HG02870 (cell line): ENCODE results near the gene KIAA0232.
"Not testable (repeated sequence)": the region's sequence is repeated elsewhere in the genome, so short reads cannot be mapped to it uniquely, and the experiment has no call there.

Source experiments
- ATAC-seq: cut with Tn5 transposase; IDR thresholded peaks from one replicate; pipeline ENCODE4 v1.9.1; 2021; ENCODE audit warnings: mild to moderate bottlenecking, moderate library complexity; ENCODE audit not compliant: unreplicated experiment

KIAA0232 gene

DNA sequence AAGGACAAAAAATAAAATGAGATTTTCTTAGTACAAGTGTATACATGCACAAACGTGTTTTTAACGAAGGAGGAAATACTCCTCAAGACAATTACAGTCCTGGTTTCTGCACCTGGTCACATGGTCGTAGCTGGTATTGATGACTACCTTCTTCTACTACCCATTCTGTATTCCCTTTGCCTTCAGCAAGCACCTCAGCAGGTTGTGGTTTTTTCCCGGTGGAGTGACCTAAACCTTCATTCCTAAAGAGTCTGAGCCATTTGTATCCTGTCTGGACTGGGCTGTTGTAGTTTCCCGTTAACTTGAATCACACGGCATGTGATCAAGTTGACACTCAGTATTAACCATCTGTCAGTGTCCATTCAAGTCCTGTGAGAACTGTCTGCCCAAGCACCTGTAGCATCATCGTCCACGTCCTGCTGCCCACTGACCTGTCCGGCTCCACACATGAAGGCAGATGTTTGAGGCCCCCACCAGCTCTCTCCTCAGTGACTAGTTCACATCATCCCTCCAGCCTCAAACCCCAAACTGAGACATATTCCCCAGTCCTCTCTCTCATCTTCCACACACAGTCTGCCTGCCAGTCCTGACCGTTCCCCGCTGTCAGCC, 96.0 kb downstream of the KIAA0232 start:
- ATAC-seq = no peak

DNA sequence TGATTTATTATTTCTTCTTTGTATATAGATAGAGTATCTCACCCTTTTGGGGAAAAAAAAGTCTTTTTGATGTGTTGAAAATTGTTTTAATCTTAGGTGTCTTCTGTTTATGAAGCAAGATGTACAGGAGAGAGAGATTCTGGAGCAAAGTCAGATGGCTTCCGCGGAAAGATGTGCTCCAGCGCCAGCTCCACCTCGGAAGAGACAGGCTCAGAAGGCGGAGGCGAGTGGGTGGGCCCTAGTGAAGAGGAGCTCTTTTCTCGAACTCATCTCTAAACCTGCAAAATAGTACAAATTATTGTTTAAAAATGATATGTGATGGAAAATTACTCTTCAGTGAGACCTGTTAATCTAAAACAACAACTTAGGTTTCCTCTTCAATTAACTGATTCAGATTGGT, 98.2 kb downstream of the KIAA0232 start:
- ATAC-seq = no peak

DNA sequence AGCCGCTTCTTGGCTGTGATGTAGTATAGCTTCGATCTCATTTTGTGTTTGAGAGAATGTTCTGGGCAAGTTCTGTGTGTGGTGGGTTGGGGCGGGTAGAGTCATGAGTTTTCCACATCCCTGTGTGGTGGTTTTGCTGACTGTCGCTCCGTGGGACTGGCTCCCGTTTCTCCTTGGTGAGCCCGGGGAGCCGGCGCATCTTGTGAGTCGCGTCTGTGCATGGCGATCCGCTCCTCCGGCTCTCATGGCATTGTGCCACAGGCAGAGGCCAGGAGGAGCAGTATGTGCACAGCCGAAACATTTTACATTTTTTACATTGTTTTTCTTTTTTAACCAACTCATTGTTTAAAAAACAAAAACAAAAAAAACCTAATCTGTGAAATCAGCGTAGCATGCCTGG, 99.4 kb downstream of the KIAA0232 start:
- no peak for ATAC-seq

DNA sequence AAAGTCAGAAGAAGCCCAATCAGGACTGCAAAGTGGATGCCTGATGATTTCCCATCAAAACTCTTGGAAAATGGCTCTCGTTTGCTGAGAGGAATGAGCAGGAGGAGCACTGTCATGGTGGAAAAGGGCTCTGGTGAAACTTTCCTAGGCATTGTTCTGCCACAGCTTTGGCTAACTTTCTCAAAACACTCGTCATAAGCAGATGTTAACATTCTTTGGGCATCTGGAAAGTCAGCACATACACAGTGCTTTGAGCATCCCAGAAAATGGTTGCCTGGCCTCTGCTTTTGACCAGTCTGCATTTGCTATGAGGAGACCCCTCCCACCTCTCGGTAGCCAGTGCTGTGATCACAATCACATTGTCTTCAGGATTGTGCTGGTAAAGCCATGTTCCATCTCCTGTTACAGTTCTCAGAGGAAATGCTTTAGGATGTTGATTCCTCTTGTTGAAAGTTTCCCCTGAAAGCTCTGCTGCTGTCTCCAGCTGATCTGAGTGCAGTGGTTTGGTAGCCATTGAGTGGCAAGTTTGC, 101.9 kb downstream of the KIAA0232 start:
- no peak for ATAC-seq

DNA sequence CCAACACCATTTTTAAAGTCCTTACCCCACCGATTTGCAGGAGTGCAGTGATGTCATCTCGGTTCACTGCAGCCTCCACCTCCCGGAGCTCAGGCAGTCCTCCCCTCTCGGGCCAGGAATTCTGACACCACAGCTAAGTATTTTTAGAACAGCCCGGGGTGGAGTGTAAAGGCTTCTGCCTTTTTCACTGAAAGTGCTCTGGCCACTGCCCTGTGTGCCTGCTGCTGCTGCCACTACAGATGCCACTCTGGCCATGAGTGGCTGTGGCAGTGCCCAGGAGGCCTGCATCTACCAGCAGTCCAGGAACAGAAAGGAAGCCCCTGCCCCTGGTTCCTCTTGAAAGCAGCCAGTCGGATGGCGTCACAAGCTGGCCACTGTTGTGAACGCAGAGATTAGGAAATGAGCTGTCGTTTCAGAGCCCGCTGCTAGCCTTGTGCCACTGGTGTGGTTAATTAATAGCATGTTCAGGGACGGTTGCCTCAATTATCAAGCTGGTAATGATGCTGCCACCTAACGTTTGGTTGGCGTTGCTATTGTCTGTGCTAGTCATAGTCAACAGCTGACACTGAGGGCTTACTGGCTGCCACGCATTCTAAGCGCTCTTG, 103.5 kb downstream of the KIAA0232 start:
- no peak for ATAC-seq

DNA sequence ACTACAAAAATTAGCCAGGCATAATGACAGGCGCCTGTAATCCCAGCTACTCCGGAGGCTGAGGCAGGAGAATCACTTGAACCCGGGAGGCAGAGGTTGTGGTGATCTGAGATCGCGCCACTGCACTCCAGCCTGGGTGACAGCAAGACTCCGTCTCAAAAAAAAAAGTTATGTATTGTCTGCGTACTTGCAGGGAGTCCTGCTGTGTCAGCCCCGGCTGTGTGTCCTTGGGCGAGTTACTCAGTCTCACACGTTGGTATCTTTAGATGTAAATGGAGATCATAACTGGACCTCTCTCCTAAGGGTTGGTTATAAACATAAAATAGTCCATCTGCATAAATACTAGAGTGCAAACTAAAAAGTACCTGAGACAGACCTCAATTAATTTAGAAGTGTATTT, 104.4 kb downstream of the KIAA0232 start:
- no peak for ATAC-seq

GRCh38 chr4:6887591-6888371, 105.3 kb downstream of the KIAA0232 start:
- ATAC-seq = no peak

- ATAC-seq = no peak
These were observed 106.1 kb downstream of the KIAA0232 start for GRCh38 chr4:6888506-6889071.

- ATAC-seq = no peak
These were observed 106.7 kb downstream of the KIAA0232 start for GRCh38 chr4:6889101-6889735.

DNA sequence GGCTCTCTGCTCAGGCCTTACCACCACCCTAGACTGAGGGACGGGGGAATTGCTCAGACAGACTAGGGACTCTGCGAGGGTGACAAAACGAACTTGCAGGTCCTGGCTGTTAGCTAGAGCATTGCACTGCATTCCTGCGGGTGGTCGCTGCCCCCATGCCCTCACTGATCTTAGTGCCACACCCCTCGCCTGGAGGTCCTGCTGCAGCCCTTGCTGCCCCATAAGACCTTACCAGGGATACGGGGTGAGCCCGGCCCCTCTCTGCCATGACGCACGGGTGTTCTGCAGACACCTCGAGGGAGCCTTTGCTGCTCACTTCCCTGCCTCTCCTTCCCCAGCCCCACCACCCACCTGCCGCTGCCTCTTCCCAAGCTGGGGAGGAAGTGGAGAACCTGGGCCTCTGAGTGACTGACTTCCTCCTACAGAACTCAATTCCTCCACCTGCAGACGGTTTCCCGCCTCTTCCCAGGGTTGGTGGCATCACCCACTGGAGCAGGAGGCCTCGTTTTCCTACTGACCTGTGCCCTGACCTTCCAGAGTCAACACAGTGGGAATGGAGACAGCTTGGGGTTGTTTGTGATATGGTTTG, 107.3 kb downstream of the KIAA0232 start:
- ATAC-seq = no peak

GRCh38 chr4:6890358-6890757, 107.8 kb downstream of the KIAA0232 start:
- ATAC-seq = no peak

DNA sequence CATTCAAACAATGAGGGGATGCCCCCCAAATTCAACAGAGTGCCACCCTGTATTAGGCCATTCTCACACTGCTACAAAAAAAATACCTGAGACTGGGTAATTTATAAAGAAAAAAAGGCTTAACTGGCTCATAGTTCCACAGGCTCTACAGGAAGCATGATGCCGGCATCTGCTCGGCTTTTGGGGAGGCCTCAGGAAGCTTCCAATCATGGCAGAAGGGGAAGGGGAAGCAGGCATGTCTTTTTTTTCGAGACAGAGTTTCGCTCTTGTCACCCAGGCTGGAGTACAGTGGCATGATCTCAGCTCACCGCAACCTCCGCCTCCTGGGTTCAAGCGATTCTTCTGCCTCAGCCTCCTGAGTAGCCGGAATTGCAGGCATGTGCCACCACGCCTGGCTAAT, 108.4 kb downstream of the KIAA0232 start:
- not testable (repeated sequence) for ATAC-seq

DNA sequence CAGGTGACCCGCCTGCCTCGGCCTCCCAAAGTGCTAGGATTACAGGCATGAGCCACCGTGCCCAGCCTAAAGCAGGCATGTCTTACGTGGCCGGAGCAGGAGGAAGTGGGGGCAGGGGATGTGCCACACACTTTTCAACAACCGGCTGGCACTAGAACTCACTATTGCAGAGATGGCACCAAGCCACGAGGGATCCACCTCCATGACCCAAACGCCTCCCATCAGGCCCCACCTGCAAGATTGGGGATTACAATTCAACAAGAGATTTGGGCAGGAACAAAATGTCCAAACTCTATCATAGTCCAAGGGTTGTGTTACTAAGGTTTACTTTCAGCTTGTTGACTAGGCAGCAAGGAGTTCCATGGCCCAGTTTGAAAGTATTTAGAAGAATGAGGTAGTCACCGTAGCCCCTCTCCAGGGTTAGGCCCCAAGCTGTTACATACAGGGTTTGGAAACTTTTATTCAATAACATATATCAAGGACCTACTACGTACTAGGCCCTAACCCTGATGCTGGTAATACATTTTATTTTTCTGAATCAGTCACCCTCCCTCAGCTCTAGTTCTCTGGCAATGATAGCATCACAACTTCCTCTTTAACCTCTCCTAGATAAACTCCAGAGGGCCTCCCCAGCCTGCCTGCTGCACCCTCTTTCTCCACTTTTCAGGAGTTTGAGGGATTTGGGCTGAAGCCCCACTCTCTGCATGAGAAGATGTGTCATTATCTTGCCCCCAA, 109.1 kb downstream of the KIAA0232 start:
- ATAC-seq = no peak

- ATAC-seq = no peak
These were observed 109.8 kb downstream of the KIAA0232 start for GRCh38 chr4:6892190-6892908.

DNA sequence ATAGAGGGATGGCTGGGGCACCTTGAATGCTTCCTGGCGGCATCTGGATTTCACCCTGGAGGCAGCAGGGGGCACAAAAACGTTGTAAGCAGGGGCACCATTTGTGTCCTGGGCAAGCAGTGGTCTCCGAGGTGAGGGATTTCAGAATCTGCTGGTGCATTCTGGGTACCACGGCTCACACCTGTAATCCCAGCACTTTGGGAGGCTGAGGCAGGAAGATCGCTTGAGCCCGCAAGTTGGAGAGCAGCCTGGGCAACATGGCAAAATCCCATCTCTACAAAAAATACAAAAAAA, 110.3 kb downstream of the KIAA0232 start:
- ATAC-seq = no peak

DNA sequence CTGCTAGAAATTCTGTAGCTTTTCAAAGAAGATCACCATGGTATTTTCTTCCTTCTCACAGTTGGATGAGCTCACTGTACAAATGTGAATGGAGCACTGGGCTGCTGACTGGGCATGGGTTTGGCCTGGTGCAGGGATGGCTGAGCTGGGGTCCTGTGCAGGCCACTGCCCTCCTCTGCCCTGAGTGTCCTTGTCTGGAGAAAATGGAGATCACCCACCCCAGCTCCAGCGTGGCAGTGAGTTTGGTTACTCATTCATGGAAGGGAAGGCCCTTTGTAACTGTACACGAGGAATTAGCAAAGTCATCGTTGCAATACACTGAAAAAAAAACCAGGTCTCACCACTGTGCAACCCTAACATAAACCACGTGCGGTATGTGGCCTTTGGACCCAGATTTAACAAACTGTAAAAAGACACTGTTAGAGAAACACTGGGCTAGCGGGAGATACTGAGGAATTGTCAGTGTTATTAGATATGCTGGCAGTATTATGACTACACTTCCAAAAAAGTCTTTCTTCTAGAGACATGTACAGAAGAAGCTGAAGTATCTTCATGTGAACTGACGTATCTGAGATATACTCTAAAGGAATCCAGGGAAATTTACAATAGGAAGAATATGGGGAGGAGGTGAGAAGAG, 111.0 kb downstream of the KIAA0232 start:
- no peak for ATAC-seq

DNA sequence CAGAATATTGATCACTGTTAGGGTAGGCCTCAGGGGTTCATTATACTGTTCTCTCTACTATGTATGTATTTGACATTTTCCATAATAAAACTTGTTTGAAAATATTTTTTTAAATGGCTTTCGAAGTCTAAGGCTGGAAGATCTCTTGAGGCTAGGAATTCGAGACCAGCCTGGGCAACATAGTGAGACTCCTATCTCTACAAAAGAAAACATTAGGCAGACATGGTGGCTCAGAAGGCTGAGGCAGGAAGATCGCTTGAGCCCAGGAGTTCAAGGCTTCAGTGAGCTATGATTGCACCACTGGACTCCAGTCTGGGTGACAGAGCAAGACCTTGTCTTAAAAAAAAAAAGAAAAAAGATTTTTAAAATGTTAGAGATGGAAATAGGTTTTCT, 111.6 kb downstream of the KIAA0232 start:
- ATAC-seq = no peak

DNA sequence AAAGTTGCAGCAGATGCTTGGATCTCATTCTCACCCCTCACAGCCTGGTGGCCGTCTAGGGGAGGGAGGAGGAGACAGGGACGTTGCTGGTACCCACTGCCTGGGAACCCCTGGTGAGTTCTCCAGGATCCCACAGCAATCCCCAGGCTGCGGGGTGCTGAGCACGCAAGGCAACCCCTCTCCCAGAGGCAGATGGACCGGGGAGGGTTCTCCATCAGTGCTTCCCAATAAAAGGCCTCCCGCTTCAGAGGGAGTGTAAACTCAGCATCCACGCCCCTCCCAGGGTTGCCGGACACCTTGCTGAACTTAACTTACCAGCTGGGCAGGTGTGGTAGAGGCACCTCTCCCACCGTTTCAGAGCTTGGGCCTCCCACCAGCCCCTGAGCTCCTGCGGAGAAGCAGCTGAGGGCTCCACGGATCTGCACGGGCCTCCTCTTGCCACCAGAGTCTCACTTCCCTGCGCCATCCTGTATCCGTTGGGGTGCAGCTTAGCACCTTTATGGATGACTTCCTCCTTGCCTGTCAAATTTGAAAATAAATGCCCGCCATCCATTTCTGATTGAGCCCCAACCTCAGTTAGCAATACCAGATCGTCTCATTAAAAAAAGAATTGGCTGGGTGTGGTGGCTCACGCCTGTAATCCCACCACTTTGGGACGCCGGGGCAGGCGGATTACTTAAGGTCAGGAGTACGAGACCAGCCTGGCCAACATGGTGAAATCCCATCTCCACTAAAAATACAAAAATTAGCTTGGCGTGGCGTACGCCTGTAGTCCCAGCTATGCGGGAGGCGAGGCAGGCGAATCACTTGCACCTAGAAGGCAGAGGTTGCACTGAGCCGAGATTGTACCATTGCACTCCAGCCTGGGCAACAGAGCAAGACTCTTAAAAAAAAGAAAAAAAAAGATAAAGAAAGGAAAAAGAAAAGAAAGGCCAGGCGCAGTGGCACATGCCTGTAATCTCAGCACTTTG, 112.3 kb downstream of the KIAA0232 start:
- ATAC-seq = no peak
